Prostate gland (tissue), 2 donors: ENCODE measurements around the gene SRRM2. TPM values are rescaled to one million over a fixed set of nuclear protein-coding genes. Genes with fewer than 3 reads are reported as not detected.
A peak's percentile ranks its signal among the peaks of the same experiment; 100 is the strongest.

Experiments
- DNase-seq: peaks from one replicate; pipeline ENCODE4 v3.0.0-alpha.2; 2019; ENCODE audit warnings: low spot score
- H3K27ac ChIP-seq, 2 donors: fragments of 200-600 bp; sonication (generic); 2 replicates each; pipeline ENCODE4 v1.5.1; 2017 to 2019
- H3K27me3 ChIP-seq: fragments of 200-600 bp; sonication (generic); replicated peaks from 2 replicates; pipeline ENCODE4 v1.5.1; 2019; ENCODE audit not compliant: insufficient read depth
- H3K36me3 ChIP-seq, 2 donors: fragments of 200-600 bp; sonication (generic); 1 replicate in 1 of 2; 2 replicates in 1 of 2; pipeline versions ENCODE4 v1.5.1 to v1.8.1; 2017 to 2019
- H3K4me1 ChIP-seq: fragments of 200-600 bp; sonication (generic); replicated peaks from 2 replicates; pipeline ENCODE4 v1.5.1; 2019
- H3K4me3 ChIP-seq, 2 donors: fragments of 200-600 bp; sonication (generic); 2 replicates each; pipeline ENCODE4 v1.5.1; 2017 to 2019
- H3K9me3 ChIP-seq: fragments of 200-600 bp; sonication (generic); 2 replicates; pipeline ENCODE4 v1.5.1; 2017
- CTCF ChIP-seq, 4 experiments: fragments of 200-600 bp in 2 of 4; fragments of 450-650 bp in 2 of 4; sonication (generic) in 2 of 4; IDR thresholded peaks; 1 replicate in 3 of 4; 2 replicates in 1 of 4; pipeline ENCODE4 v1.5.1; 2016 to 2019; ENCODE audit warnings: antibody characterized with exemption in 4 of 4, mild to moderate bottlenecking in 2 of 4, moderate library complexity in 2 of 4
- POLR2A ChIP-seq: fragments of 450-650 bp; IDR thresholded peaks from one replicate; pipeline ENCODE4 v1.6.1; 2016; ENCODE audit warnings: antibody characterized with exemption, mild to moderate bottlenecking
- POLR2AphosphoS5 ChIP-seq: sonication (generic); formaldehyde crosslinking; IDR thresholded peaks from one replicate; pipeline ENCODE4 v1.6.1; 2017; ENCODE audit warnings: antibody characterized with exemption
- WGBS: methylation state at CpG from one replicate; pipeline ENCODE4 v1.1.5; 2018; 5-methylcytosine and 5-hydroxymethylcytosine counted together
- intact Hi-C: fragments of 100-400 bp; cut with DNase I; formaldehyde crosslinking; loops from one replicate; pipeline ENCODE4 v1.14.2; 2022
- total RNA-seq, 2 donors: library from RNA; depleted of rRNA; stranded (reverse); fragments of >200 nt; gene quantifications; one replicate each; pipeline ENCODE4 v1.1.0, GENCODE V29; 2016

The SRRM2 gene
- total RNA-seq, 2 donors from 2014 or later = 287 to 714 TPM

- intact Hi-C loops = loop anchor here (1.0 kb wide), 1 partner anchor 24 kb away; the partner anchor contains the start of gene ELOB
- H3K4me1 ChIP-seq = peaks cover 11% of the 10 kb centered on the region
- TF ChIP-seq POLR2AphosphoS5 (peak; percentile 9), CTCF (IDR thresholded peaks at IDR 0.05) (no peak)
- under 1% methylated on average over 50 of the region's 82 CpGs for WGBS
- peaks cover 6 to 8% of the 10 kb centered on the region in 2 donors for H3K36me3 ChIP-seq
- H3K27me3 ChIP-seq = no peaks in the 10 kb centered on the region
- DNase-seq = peak; percentile 78
- no peaks in the 10 kb centered on the region for H3K9me3 ChIP-seq
- peak overlapping the region; percentile 97 to 99 for H3K27ac ChIP-seq
- H3K4me3 ChIP-seq = peak overlapping the region; percentile 75 to 93
Measured at GRCh38 chr16:2752850-2753732, 653 bp downstream of the SRRM2 start.

GRCh38 chr16:2753733-2754020, 1.2 kb downstream of the SRRM2 start:
- Histone ChIP-seq H3K4me1 (peaks cover 11% of the 10 kb centered on the region), H3K27ac (peak overlapping the region; percentile 97 to 99), H3K36me3 (peaks cover 12 to 13% of the 10 kb centered on the region in 2 donors), H3K9me3 (no peaks in the 10 kb centered on the region), H3K27me3 (no peaks in the 10 kb centered on the region), H3K4me3 (peak overlapping the region; percentile 75 to 93)
- DNase-seq = no peak
- WGBS = 1% methylated on average over 7 of the region's 7 CpGs
- intact Hi-C loops = no loop called here
- TF ChIP-seq POLR2A = no peak
- TF ChIP-seq CTCF (IDR thresholded peaks at IDR 0.05) = no peak
- TF ChIP-seq POLR2AphosphoS5 = no peak

GRCh38 chr16:2755158-2755557, 2.7 kb downstream of the SRRM2 start:
- TF ChIP-seq POLR2A = no peak
- no peak for TF ChIP-seq POLR2AphosphoS5
- no peak for TF ChIP-seq CTCF (IDR thresholded peaks at IDR 0.05)
- H3K36me3 ChIP-seq = peaks cover 23 to 28% of the 10 kb centered on the region in 2 donors
- H3K27me3 ChIP-seq = no peaks in the 10 kb centered on the region
- H3K4me1 ChIP-seq = peaks cover 11% of the 10 kb centered on the region
- 21% methylated on average over 3 of the region's 3 CpGs for WGBS
- no peak overlapping the region for H3K27ac ChIP-seq
- H3K9me3 ChIP-seq = no peaks in the 10 kb centered on the region
- H3K4me3 ChIP-seq = peak overlapping the region in 1 of 2 donors; percentile 93
- intact Hi-C loops = no loop called here
- no peak for DNase-seq

- 86% methylated on average over 30 of the region's 30 CpGs for WGBS
- intact Hi-C loops = no loop called here
- Histone ChIP-seq H3K9me3 (no peaks in the 10 kb centered on the region), H3K4me3 (no peak overlapping the region), H3K36me3 (peaks cover 30 to 38% of the 10 kb centered on the region in 2 donors), H3K4me1 (peaks cover 11% of the 10 kb centered on the region), H3K27ac (no peak overlapping the region), H3K27me3 (no peaks in the 10 kb centered on the region)
- no peak for DNase-seq
- TF ChIP-seq POLR2A = no peak
Measured at GRCh38 chr16:2756288-2757015, 4.0 kb downstream of the SRRM2 start.

GRCh38 chr16:2757344-2757743, 4.9 kb downstream of the SRRM2 start:
- peaks cover 38 to 47% of the 10 kb centered on the region in 2 donors for H3K36me3 ChIP-seq
- intact Hi-C loops = no loop called here
- no peak overlapping the region for H3K4me3 ChIP-seq
- DNase-seq = no peak
- WGBS = 76% methylated on average over 11 of the region's 11 CpGs
- H3K4me1 ChIP-seq = peaks cover 8% of the 10 kb centered on the region
- H3K9me3 ChIP-seq = no peaks in the 10 kb centered on the region
- H3K27me3 ChIP-seq = no peaks in the 10 kb centered on the region
- no peak overlapping the region for H3K27ac ChIP-seq
- TF ChIP-seq POLR2AphosphoS5 (no peak), CTCF (IDR thresholded peaks at IDR 0.05) (no peak)
